Measurements from ENCODE around the gene PTPN9.

DNA sequence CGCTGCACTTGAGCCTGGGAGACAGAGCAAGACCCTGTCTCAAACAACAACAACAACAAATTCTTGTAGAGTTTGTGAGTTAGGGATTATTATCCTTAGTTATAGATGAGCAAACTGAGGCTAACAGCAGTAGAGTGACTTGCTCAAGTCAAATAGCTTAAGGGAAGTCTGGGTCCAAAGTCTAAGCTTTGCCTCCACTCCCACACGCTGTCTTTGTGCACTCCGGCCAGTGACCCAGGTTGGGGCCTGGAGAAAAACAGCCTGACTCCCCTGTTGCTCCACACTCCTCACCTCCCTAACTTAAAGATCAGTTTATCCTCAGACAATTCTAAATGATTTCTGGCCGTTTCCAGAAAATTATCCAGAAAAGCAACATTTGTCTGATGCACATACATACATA lies 118.5 kb downstream of the PTPN9 start:
- TF ChIP-seq CTCF (IDR thresholded peaks at IDR 0.05 in 4 of 5, conservative IDR thresholded peaks at IDR 0.05 in 1 of 5), result no peak
- TF ChIP-seq POLR2A (IDR thresholded peaks at IDR 0.05), result no peak

All from gastrocnemius medialis (tissue), 4 donors.